ENCODE measurements around the gene SLC6A6.

The SLC6A6 gene

DNA sequence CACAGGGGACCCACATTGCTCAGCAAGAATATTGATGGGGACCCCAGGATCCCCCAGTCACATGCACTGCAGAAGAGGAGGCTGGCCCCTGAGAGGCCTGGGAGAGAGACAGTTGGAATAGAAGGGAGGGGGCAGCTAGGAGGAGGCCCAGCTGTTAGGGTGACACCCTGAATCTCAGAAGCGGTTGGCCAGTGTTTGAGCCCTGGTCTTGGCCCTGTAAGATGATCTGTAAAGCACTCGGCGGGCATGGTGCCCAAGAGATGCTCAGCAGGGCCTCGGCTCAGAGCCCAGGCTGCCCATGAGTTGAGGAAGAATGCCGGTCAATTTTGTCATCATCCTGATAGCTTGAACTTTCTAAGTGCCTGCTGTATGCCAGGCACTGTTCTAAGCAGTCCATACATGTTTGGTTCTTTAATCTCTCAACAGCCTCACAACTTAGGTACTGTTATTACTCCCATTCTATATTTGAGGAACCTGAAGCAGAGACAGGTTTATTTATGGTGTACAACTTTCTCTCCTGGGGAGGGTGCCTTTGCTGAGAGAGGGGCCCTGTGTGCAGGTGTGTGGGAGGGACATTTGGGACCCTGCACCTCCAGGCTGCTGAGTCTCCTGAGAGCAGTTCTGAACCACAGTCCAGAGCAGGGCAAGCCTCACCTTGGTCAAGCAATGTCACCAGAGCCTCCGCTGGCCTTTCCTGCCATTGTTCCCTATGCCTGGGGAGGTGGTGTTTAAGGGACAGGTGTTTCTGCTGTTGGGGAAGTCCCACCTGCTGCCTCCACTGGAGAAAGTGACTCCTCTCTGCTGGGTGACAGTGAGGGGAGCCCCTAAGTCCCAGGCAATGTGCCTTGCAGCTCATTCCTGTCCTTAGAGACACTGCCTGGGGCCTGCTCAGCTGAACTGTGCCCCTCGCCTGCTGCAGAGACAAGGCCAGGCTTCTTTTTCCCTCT, 26.0 kb downstream of the SLC6A6 start:
- Histone ChIP-seq H3K9ac (ENCODE audit: low read depth, low read length) (peak overlapping the region; percentile 8), H3K4me3 (ENCODE audit: low read depth, low read length) (no peak overlapping the region), H3K36me3 (ENCODE audit: control insufficient read depth, insufficient read depth, low read length) (peaks cover 5% of the 10 kb centered on the region), H3K4me1 (ENCODE audit: control insufficient read depth, insufficient read depth, low read length) (peaks cover 29% of the 10 kb centered on the region), H3K9me3 (ENCODE audit: control insufficient read depth, insufficient read depth, low read length) (no peaks in the 10 kb centered on the region), H3K27me3 (ENCODE audit: control insufficient read depth, insufficient read depth, low read length) (no peaks in the 10 kb centered on the region)

DNA sequence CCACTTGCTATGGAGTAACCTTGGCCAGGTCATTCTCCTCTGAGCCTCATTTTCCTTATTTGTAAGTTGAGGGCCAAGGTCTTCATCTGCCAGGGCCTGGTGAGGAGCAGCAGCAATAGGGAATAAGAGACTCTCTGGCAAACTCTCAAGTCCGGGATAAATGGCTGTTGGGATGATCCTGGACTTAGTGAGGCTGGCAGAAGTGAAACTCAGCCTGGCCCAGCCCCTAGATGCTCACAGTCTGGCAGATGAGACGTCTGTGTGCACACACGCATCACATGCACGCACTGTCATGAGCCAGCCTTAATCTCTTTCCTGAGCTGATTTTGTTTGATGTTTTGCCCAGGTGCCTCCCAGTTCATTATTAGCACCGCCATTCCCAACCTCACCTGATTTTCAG, 26.8 kb downstream of the SLC6A6 start:
- no peak overlapping the region for H3K9ac ChIP-seq (ENCODE audit: low read depth, low read length)

DNA sequence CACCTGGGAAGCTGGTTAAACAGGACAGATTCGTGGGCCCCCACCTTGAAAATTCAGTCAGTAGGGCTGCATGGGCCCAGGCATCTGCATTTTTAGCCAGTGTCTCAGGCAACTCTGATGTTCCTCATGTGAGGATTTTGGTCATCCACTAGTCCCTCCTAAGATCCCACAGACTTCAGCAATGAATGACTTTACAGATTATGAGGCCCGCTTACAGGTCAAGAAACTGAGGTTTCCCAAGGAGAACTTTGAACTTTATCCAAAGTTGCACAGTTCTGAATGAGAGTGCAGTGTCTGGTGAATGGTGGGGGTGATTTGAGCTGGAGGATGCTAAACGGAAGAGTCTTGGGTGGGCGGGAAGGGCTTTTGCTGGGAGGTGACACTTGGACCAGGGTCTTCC, 27.2 kb downstream of the SLC6A6 start:
- no peaks in the 10 kb centered on the region for H3K27me3 ChIP-seq (ENCODE audit: control insufficient read depth, insufficient read depth, low read length)
- H3K36me3 ChIP-seq (ENCODE audit: control insufficient read depth, insufficient read depth, low read length): peaks cover 5% of the 10 kb centered on the region
- H3K9me3 ChIP-seq (ENCODE audit: control insufficient read depth, insufficient read depth, low read length): no peaks in the 10 kb centered on the region
- H3K4me1 ChIP-seq (ENCODE audit: control insufficient read depth, insufficient read depth, low read length): peaks cover 23% of the 10 kb centered on the region
- no peak overlapping the region for H3K9ac ChIP-seq (ENCODE audit: low read depth, low read length)
- H3K4me3 ChIP-seq (ENCODE audit: low read depth, low read length): no peak overlapping the region

More for the DNA sequence above, 26.8 kb downstream of the SLC6A6 start:
- Histone ChIP-seq H3K27me3 (ENCODE audit: control insufficient read depth, insufficient read depth, low read length) (no peaks in the 10 kb centered on the region), H3K4me1 (ENCODE audit: control insufficient read depth, insufficient read depth, low read length) (peaks cover 25% of the 10 kb centered on the region), H3K36me3 (ENCODE audit: control insufficient read depth, insufficient read depth, low read length) (peaks cover 5% of the 10 kb centered on the region), H3K4me3 (ENCODE audit: low read depth, low read length) (no peak overlapping the region), H3K9me3 (ENCODE audit: control insufficient read depth, insufficient read depth, low read length) (no peaks in the 10 kb centered on the region)

DNA sequence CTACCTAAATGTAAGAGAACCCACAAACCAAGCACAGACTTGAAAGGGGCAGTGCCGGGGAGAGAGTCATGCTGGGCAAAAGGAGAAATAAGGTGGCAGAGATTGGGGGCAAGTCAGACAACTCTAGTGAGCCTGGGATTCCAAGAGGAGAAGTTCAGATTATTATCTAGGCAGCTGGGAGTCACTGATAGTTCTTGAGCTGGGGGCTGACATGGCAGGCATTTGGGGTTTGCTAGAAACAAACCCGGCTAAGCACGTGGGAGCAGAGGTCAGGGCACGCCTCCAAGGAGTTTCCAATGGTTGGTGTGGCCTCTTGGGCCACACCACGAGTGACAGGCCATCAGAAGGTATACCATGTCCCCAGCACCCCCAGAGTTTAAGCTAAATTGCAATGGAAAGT, 27.6 kb downstream of the SLC6A6 start:
- H3K9me3 ChIP-seq (ENCODE audit: control insufficient read depth, insufficient read depth, low read length): no peaks in the 10 kb centered on the region
- no peak overlapping the region for H3K9ac ChIP-seq (ENCODE audit: low read depth, low read length)
- H3K36me3 ChIP-seq (ENCODE audit: control insufficient read depth, insufficient read depth, low read length): peaks cover 5% of the 10 kb centered on the region
- peaks cover 19% of the 10 kb centered on the region for H3K4me1 ChIP-seq (ENCODE audit: control insufficient read depth, insufficient read depth, low read length)
- no peak overlapping the region for H3K4me3 ChIP-seq (ENCODE audit: low read depth, low read length)
- no peaks in the 10 kb centered on the region for H3K27me3 ChIP-seq (ENCODE audit: control insufficient read depth, insufficient read depth, low read length)

DNA sequence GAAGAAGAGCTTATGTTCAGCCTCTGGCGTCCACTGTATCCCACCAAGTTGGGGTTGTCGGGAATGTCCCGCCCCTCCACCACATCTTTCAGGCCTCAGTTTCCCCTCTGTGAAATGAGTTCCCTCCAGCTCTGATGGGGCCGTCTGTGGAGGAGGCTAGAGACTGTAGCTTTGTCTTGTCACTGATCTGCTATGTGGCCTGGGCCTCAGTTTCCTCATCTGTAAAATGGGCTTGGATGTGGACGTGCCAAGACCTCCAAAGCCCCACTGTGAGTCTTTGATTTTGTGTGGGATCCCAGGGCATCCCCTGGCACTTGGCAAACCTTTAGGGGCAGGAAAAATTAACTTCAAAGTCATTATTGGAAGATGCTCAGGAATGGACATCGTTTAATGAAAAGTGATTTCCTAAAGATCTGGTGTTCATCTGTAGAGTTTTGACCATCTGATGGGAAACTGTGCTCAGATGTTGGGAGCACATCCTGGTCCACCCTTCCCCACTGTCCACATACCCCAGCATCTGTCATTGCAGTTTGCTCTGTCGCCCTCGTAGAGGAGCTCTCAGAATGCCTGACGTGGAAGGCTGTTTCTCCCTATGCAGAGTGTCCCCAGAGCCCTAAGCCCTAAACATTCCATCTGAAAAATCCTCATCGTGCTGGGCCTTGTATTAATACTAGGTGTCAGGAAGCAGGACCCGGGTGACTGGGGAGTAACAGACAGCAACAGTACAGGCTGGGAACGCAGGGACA, 28.5 kb downstream of the SLC6A6 start:
- H3K4me3 ChIP-seq (ENCODE audit: low read depth, low read length): no peak overlapping the region
- H3K27me3 ChIP-seq (ENCODE audit: control insufficient read depth, insufficient read depth, low read length): no peaks in the 10 kb centered on the region
- peaks cover 14% of the 10 kb centered on the region for H3K4me1 ChIP-seq (ENCODE audit: control insufficient read depth, insufficient read depth, low read length)
- peaks cover 5% of the 10 kb centered on the region for H3K36me3 ChIP-seq (ENCODE audit: control insufficient read depth, insufficient read depth, low read length)
- H3K9me3 ChIP-seq (ENCODE audit: control insufficient read depth, insufficient read depth, low read length): no peaks in the 10 kb centered on the region
- H3K9ac ChIP-seq (ENCODE audit: low read depth, low read length): no peak overlapping the region

DNA sequence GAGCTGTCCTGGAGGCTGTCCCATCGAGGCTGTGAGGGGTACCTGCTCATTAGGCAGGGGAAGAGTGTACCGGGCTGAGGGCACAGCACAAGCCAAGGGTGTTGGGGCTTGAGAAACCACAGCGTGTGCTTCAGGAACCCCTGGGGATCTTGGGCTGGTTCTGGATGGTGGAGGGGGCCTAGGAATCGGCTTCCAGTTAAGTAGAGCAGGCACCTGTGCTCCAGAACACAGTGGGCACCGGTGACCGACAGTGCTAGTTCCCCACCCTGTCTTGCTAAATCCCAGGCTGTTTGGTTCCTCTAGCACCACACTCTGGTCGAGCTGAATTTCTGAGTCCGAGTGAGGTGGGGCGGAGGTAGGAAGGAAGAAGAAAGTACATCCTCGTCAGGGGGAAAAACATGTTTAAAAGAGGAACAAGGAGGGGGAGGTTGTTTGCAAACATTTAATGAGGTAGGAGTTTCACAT, 29.1 kb downstream of the SLC6A6 start:
- Histone ChIP-seq H3K9me3 (ENCODE audit: control insufficient read depth, insufficient read depth, low read length) (no peaks in the 10 kb centered on the region), H3K9ac (ENCODE audit: low read depth, low read length) (no peak overlapping the region), H3K4me1 (ENCODE audit: control insufficient read depth, insufficient read depth, low read length) (peaks cover 10% of the 10 kb centered on the region), H3K36me3 (ENCODE audit: control insufficient read depth, insufficient read depth, low read length) (peaks cover 5% of the 10 kb centered on the region), H3K27me3 (ENCODE audit: control insufficient read depth, insufficient read depth, low read length) (no peaks in the 10 kb centered on the region), H3K4me3 (ENCODE audit: low read depth, low read length) (no peak overlapping the region)

DNA sequence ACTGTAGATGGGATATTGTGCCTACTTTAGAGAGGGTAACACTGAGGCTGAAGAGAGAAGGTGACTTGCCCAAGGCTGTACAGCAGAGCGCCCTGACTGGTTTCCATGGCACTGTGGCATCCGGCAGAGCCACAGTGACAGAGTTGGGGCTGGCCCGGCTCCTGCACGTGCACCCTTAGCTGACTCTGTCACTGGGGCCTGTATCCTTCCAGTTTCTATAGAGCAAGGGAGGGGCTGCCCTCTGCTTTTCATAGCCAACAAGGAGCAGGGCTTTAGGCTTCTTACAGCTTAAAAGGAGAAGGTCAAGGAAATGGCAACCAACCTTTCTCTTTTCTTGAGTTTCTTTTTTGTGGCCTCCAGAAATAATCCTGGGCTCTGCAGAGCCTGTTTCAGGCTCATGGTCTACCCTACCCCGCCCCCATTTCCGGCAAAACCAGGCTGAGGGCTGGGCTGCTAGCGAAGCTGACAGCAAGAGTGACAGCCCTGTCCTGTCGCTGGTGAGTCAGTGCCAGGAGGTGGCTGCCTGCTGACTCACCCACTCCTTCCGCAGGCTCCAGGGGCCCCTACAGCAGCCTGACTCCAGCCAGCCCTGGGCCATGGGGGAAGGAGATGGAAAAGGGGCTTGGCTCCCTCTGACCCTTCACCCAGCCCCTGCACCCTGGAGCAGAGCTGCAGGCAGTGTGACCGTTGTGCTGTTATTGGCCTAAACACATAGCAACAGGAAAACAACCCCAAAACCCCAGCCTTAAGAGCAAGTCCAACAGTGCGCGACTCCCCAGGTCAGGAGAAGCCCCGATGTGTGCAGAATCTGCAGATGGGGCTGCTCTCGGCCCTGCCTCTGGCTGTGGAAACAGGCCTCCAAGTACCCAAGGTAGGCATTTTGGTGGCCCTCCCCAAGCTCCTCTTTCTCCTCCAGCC, 29.8 kb downstream of the SLC6A6 start:
- Histone ChIP-seq H3K36me3 (ENCODE audit: control insufficient read depth, insufficient read depth, low read length) (peaks cover 5% of the 10 kb centered on the region), H3K4me3 (ENCODE audit: low read depth, low read length) (no peak overlapping the region), H3K4me1 (ENCODE audit: control insufficient read depth, insufficient read depth, low read length) (peaks cover 10% of the 10 kb centered on the region), H3K9me3 (ENCODE audit: control insufficient read depth, insufficient read depth, low read length) (no peaks in the 10 kb centered on the region), H3K9ac (ENCODE audit: low read depth, low read length) (no peak overlapping the region), H3K27me3 (ENCODE audit: control insufficient read depth, insufficient read depth, low read length) (no peaks in the 10 kb centered on the region)

DNA sequence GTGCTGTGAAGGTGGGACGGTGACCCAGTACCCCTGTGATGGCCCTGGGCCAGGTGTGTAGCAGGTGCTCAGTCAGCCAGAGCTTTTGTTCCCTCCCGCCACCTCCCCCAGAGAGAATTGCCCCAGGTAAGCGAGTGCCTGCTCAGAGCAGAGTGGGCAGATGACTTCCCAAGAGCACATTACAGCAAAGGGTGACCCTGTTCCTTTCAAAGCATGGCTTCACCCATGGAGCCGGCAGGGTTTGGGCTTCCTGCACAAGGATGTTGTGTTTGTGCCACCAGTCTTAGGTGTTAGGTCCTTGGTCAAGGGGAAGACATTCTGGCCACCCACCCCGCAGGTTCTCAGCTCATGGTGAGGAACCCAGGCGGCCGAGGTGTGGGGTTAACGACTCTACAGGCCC, 30.7 kb downstream of the SLC6A6 start:
- H3K4me1 ChIP-seq (ENCODE audit: control insufficient read depth, insufficient read depth, low read length): peaks cover 10% of the 10 kb centered on the region
- H3K9ac ChIP-seq (ENCODE audit: low read depth, low read length): no peak overlapping the region
- no peak overlapping the region for H3K4me3 ChIP-seq (ENCODE audit: low read depth, low read length)
- H3K9me3 ChIP-seq (ENCODE audit: control insufficient read depth, insufficient read depth, low read length): no peaks in the 10 kb centered on the region
- peaks cover 5% of the 10 kb centered on the region for H3K36me3 ChIP-seq (ENCODE audit: control insufficient read depth, insufficient read depth, low read length)
- H3K27me3 ChIP-seq (ENCODE audit: control insufficient read depth, insufficient read depth, low read length): no peaks in the 10 kb centered on the region

DNA sequence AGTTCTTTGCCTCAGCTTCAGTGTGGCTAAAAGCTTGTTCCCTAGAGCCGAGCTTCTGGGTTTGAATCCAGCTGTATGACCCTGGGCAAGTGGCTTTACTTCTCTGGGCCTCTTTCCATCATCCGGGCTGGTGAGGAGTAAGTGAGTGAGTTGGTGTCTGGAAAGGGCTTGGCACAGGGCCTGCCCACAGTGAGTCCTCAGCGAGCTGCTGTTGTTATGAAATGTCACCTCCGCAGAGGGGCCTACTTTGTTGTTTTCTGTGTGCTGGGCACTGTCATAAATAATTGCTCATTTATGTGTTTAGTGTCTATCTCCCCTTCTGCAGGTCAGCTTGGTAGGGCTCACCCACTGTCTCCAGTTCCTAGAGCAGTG, 31.7 kb downstream of the SLC6A6 start:
- Histone ChIP-seq H3K9me3 (ENCODE audit: control insufficient read depth, insufficient read depth, low read length) (no peaks in the 10 kb centered on the region), H3K9ac (ENCODE audit: low read depth, low read length) (no peak overlapping the region), H3K4me3 (ENCODE audit: low read depth, low read length) (no peak overlapping the region), H3K4me1 (ENCODE audit: control insufficient read depth, insufficient read depth, low read length) (peaks cover 10% of the 10 kb centered on the region), H3K27me3 (ENCODE audit: control insufficient read depth, insufficient read depth, low read length) (no peaks in the 10 kb centered on the region), H3K36me3 (ENCODE audit: control insufficient read depth, insufficient read depth, low read length) (peaks cover 5% of the 10 kb centered on the region)

DNA sequence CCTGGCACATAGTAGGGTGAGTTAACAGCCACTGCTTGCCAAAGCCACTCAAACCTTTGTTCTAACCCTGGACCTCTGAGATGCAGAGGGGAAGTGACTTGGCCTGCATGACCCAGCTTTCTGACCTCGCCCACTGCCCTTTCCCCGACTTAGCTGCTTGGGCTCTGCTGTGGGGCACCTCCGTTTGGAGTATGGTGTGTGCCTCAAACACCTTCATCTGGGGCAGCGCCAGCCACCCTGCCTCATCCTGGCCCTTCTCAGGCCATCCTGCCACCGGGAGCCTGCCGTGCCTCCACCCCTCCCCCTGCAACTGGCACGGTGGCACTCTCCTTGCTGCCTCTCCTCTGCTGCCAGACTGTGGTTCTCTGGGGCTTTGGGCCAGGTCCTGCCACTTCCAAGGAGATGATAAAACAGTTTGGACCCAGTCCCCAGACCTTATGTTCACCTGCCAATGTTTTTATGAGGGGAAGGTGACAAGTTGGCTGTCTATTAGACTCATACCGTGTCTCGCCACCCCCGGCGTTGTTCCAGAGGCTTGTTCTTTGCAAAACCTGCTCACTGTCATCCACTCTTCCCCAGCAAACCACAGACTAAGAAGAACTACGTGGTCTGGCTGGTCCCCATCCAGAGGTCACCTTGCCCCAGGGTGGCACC, 32.2 kb downstream of the SLC6A6 start:
- H3K4me1 ChIP-seq (ENCODE audit: control insufficient read depth, insufficient read depth, low read length): peaks cover 10% of the 10 kb centered on the region
- H3K4me3 ChIP-seq (ENCODE audit: low read depth, low read length): no peak overlapping the region
- no peaks in the 10 kb centered on the region for H3K9me3 ChIP-seq (ENCODE audit: control insufficient read depth, insufficient read depth, low read length)
- no peak overlapping the region for H3K9ac ChIP-seq (ENCODE audit: low read depth, low read length)
- peaks cover 5% of the 10 kb centered on the region for H3K36me3 ChIP-seq (ENCODE audit: control insufficient read depth, insufficient read depth, low read length)
- H3K27me3 ChIP-seq (ENCODE audit: control insufficient read depth, insufficient read depth, low read length): no peaks in the 10 kb centered on the region

All from iPS-15b (cell line).